Measurements from ENCODE around the gene EAF1.
"Not testable (repeated sequence)": the region's sequence is repeated elsewhere in the genome, so short reads cannot be mapped to it uniquely, and the experiment has no call there.

The EAF1 gene

GRCh38 chr3:15452961-15453360, 25.6 kb downstream of the EAF1 start:
- no peaks in the 10 kb centered on the region for H3K9me3 ChIP-seq (ENCODE audit: control insufficient read depth, insufficient read depth, low read depth, low read length)
- H3K9ac ChIP-seq (ENCODE audit: low read length): no peak overlapping the region
- H3K36me3 ChIP-seq (ENCODE audit: control insufficient read depth, insufficient read depth, low read length): no peaks in the 10 kb centered on the region
- no peaks in the 10 kb centered on the region for H3K27me3 ChIP-seq (ENCODE audit: control insufficient read depth, insufficient read depth, low read length)
- H3K27ac ChIP-seq (ENCODE audit: low read depth, low read length): no peak overlapping the region
- no peaks in the 10 kb centered on the region for H3K4me1 ChIP-seq (ENCODE audit: control insufficient read depth, insufficient read depth, low read length)
- no peak overlapping the region for H3K4me3 ChIP-seq (ENCODE audit: low read depth, low read length)

- Histone ChIP-seq H3K27ac (ENCODE audit: low read depth, low read length) (no peak overlapping the region), H3K4me1 (ENCODE audit: control insufficient read depth, insufficient read depth, low read length) (no peaks in the 10 kb centered on the region), H3K9me3 (ENCODE audit: control insufficient read depth, insufficient read depth, low read depth, low read length) (no peaks in the 10 kb centered on the region), H3K27me3 (ENCODE audit: control insufficient read depth, insufficient read depth, low read length) (no peaks in the 10 kb centered on the region), H3K36me3 (ENCODE audit: control insufficient read depth, insufficient read depth, low read length) (no peaks in the 10 kb centered on the region), H3K9ac (ENCODE audit: low read length) (no peak overlapping the region), H3K4me3 (ENCODE audit: low read depth, low read length) (no peak overlapping the region)
Observed at GRCh38 chr3:15453501-15453900, 26.1 kb downstream of the EAF1 start.

- no peaks in the 10 kb centered on the region for H3K4me1 ChIP-seq (ENCODE audit: control insufficient read depth, insufficient read depth, low read length)
- H3K9me3 ChIP-seq (ENCODE audit: control insufficient read depth, insufficient read depth, low read depth, low read length): no peaks in the 10 kb centered on the region
- H3K9ac ChIP-seq (ENCODE audit: low read length): no peak overlapping the region
- no peak overlapping the region for H3K4me3 ChIP-seq (ENCODE audit: low read depth, low read length)
- H3K36me3 ChIP-seq (ENCODE audit: control insufficient read depth, insufficient read depth, low read length): no peaks in the 10 kb centered on the region
- H3K27me3 ChIP-seq (ENCODE audit: control insufficient read depth, insufficient read depth, low read length): no peaks in the 10 kb centered on the region
- no peak overlapping the region for H3K27ac ChIP-seq (ENCODE audit: low read depth, low read length)
Observed at GRCh38 chr3:15453991-15454625, 26.7 kb downstream of the EAF1 start.

GRCh38 chr3:15454965-15455364, 27.6 kb downstream of the EAF1 start:
- Histone ChIP-seq H3K4me3 (ENCODE audit: low read depth, low read length) (no peak overlapping the region), H3K9ac (ENCODE audit: low read length) (no peak overlapping the region), H3K27me3 (ENCODE audit: control insufficient read depth, insufficient read depth, low read length) (no peaks in the 10 kb centered on the region), H3K4me1 (ENCODE audit: control insufficient read depth, insufficient read depth, low read length) (no peaks in the 10 kb centered on the region), H3K27ac (ENCODE audit: low read depth, low read length) (no peak overlapping the region), H3K36me3 (ENCODE audit: control insufficient read depth, insufficient read depth, low read length) (no peaks in the 10 kb centered on the region), H3K9me3 (ENCODE audit: control insufficient read depth, insufficient read depth, low read depth, low read length) (no peaks in the 10 kb centered on the region)

GRCh38 chr3:15455756-15456155, 28.4 kb downstream of the EAF1 start:
- Histone ChIP-seq H3K27me3 (ENCODE audit: control insufficient read depth, insufficient read depth, low read length) (no peaks in the 10 kb centered on the region), H3K9me3 (ENCODE audit: control insufficient read depth, insufficient read depth, low read depth, low read length) (no peaks in the 10 kb centered on the region), H3K4me3 (ENCODE audit: low read depth, low read length) (no peak overlapping the region), H3K4me1 (ENCODE audit: control insufficient read depth, insufficient read depth, low read length) (no peaks in the 10 kb centered on the region), H3K9ac (ENCODE audit: low read length) (no peak overlapping the region), H3K27ac (ENCODE audit: low read depth, low read length) (no peak overlapping the region), H3K36me3 (ENCODE audit: control insufficient read depth, insufficient read depth, low read length) (no peaks in the 10 kb centered on the region)

GRCh38 chr3:15456321-15456720, 28.9 kb downstream of the EAF1 start:
- H3K27ac ChIP-seq (ENCODE audit: low read depth, low read length): no peak overlapping the region
- H3K27me3 ChIP-seq (ENCODE audit: control insufficient read depth, insufficient read depth, low read length): no peaks in the 10 kb centered on the region
- no peaks in the 10 kb centered on the region for H3K9me3 ChIP-seq (ENCODE audit: control insufficient read depth, insufficient read depth, low read depth, low read length)

GRCh38 chr3:15456915-15457314, 29.5 kb downstream of the EAF1 start:
- H3K36me3 ChIP-seq (ENCODE audit: control insufficient read depth, insufficient read depth, low read length); H3K4me3 ChIP-seq (ENCODE audit: low read depth, low read length); H3K9ac ChIP-seq (ENCODE audit: low read length); H3K9me3 ChIP-seq (ENCODE audit: control insufficient read depth, insufficient read depth, low read depth, low read length); H3K27ac ChIP-seq (ENCODE audit: low read depth, low read length); H3K27me3 ChIP-seq (ENCODE audit: control insufficient read depth, insufficient read depth, low read length); H3K4me1 ChIP-seq (ENCODE audit: control insufficient read depth, insufficient read depth, low read length): not testable (repeated sequence)

More at GRCh38 chr3:15456321-15456720, 28.9 kb downstream of the EAF1 start:
- H3K4me1 ChIP-seq (ENCODE audit: control insufficient read depth, insufficient read depth, low read length): no peaks in the 10 kb centered on the region
- H3K36me3 ChIP-seq (ENCODE audit: control insufficient read depth, insufficient read depth, low read length): no peaks in the 10 kb centered on the region
- H3K9ac ChIP-seq (ENCODE audit: low read length): no peak overlapping the region
- H3K4me3 ChIP-seq (ENCODE audit: low read depth, low read length): no peak overlapping the region

- no peaks in the 10 kb centered on the region for H3K36me3 ChIP-seq (ENCODE audit: control insufficient read depth, insufficient read depth, low read length)
- no peak overlapping the region for H3K4me3 ChIP-seq (ENCODE audit: low read depth, low read length)
- no peaks in the 10 kb centered on the region for H3K4me1 ChIP-seq (ENCODE audit: control insufficient read depth, insufficient read depth, low read length)
- no peak overlapping the region for H3K9ac ChIP-seq (ENCODE audit: low read length)
- no peaks in the 10 kb centered on the region for H3K27me3 ChIP-seq (ENCODE audit: control insufficient read depth, insufficient read depth, low read length)
- H3K9me3 ChIP-seq (ENCODE audit: control insufficient read depth, insufficient read depth, low read depth, low read length): no peaks in the 10 kb centered on the region
- H3K27ac ChIP-seq (ENCODE audit: low read depth, low read length): no peak overlapping the region
Observed at GRCh38 chr3:15458212-15458780, 30.9 kb downstream of the EAF1 start.

GRCh38 chr3:15460891-15461531, 33.6 kb downstream of the EAF1 start:
- no peaks in the 10 kb centered on the region for H3K36me3 ChIP-seq (ENCODE audit: control insufficient read depth, insufficient read depth, low read length)
- H3K27me3 ChIP-seq (ENCODE audit: control insufficient read depth, insufficient read depth, low read length): no peaks in the 10 kb centered on the region
- no peaks in the 10 kb centered on the region for H3K9me3 ChIP-seq (ENCODE audit: control insufficient read depth, insufficient read depth, low read depth, low read length)
- H3K27ac ChIP-seq (ENCODE audit: low read depth, low read length): no peak overlapping the region
- H3K4me3 ChIP-seq (ENCODE audit: low read depth, low read length): no peak overlapping the region
- no peaks in the 10 kb centered on the region for H3K4me1 ChIP-seq (ENCODE audit: control insufficient read depth, insufficient read depth, low read length)
- no peak overlapping the region for H3K9ac ChIP-seq (ENCODE audit: low read length)

- Histone ChIP-seq H3K4me1 (ENCODE audit: control insufficient read depth, insufficient read depth, low read length) (no peaks in the 10 kb centered on the region), H3K27me3 (ENCODE audit: control insufficient read depth, insufficient read depth, low read length) (no peaks in the 10 kb centered on the region), H3K36me3 (ENCODE audit: control insufficient read depth, insufficient read depth, low read length) (no peaks in the 10 kb centered on the region), H3K9me3 (ENCODE audit: control insufficient read depth, insufficient read depth, low read depth, low read length) (no peaks in the 10 kb centered on the region), H3K9ac (ENCODE audit: low read length) (no peak overlapping the region), H3K4me3 (ENCODE audit: low read depth, low read length) (no peak overlapping the region), H3K27ac (ENCODE audit: low read depth, low read length) (no peak overlapping the region)
Observed at GRCh38 chr3:15462451-15462850, 35.1 kb downstream of the EAF1 start.

GRCh38 chr3:15465876-15466585, 38.6 kb downstream of the EAF1 start:
- no peak overlapping the region for H3K27ac ChIP-seq (ENCODE audit: low read depth, low read length)
- no peak overlapping the region for H3K9ac ChIP-seq (ENCODE audit: low read length)
- H3K4me1 ChIP-seq (ENCODE audit: control insufficient read depth, insufficient read depth, low read length): no peaks in the 10 kb centered on the region
- no peaks in the 10 kb centered on the region for H3K9me3 ChIP-seq (ENCODE audit: control insufficient read depth, insufficient read depth, low read depth, low read length)
- H3K27me3 ChIP-seq (ENCODE audit: control insufficient read depth, insufficient read depth, low read length): no peaks in the 10 kb centered on the region
- H3K36me3 ChIP-seq (ENCODE audit: control insufficient read depth, insufficient read depth, low read length): no peaks in the 10 kb centered on the region
- H3K4me3 ChIP-seq (ENCODE audit: low read depth, low read length): no peak overlapping the region

All from HUES6 (cell line).